GM18867 (cell line): ENCODE measurements around the gene CCDC141.

ENCODE experiments used
- ATAC-seq: cut with Tn5 transposase; IDR thresholded peaks from one replicate; pipeline ENCODE4 v1.9.1; 2021; ENCODE audit warnings: mild to moderate bottlenecking, moderate library complexity; ENCODE audit not compliant: unreplicated experiment

CCDC141 gene

DNA sequence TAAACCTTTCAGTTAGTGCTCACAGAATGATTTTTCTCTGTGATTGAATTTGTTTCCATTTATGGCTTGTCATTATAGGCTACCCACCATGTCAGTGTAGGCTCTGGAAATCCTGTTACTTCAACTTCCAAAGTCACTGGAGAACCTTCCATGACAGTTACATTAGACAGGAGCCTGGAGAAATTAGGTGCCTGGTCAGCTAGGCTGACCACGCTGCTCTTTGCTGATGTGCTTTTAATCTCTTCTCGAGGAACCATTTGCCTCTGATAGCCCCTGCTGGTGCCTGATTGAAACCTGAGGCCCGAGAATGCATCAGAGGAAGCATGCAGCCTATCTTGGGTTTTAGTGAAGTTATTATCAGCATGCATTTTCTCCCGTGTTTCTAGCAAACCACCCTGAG lies 213.1 kb downstream of the CCDC141 start:
- no peak for ATAC-seq

DNA sequence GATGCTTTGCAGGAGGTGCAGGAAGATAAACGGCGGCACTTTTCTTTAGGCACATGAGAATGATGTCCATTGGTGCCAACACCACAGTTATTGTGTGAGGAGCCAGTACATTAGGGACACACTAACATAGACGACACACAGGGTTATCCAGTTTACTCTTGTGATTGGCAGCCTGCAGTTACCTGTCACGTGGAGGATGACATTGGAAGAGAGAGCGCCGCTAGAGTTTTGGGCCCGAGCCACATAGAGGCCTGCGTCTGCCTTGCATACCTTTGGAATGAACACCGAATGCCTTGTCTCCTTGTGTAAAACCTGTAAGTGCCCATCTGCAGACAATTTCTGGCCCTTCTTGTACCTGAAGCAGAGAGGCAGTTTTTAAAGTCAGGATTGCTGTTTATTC lies 215.9 kb downstream of the CCDC141 start:
- no peak for ATAC-seq

DNA sequence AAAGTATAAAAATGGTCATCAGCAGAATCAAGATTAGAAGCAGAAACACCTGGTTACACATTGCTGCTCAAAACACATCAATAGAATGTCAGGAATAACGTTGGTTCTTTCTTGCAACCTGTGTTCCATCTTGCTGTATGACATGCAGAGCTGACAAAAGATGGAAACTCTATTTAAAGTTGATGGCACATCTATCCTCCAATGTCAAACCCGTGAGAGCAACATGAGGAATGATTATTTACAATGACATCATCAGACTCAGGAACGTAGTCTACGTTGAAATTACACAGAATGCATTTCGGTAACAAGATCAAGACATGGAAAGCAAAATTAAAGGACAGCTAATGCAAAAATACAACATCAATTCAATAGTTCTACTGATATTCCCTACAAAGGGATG lies 216.6 kb downstream of the CCDC141 start:
- no peak for ATAC-seq

DNA sequence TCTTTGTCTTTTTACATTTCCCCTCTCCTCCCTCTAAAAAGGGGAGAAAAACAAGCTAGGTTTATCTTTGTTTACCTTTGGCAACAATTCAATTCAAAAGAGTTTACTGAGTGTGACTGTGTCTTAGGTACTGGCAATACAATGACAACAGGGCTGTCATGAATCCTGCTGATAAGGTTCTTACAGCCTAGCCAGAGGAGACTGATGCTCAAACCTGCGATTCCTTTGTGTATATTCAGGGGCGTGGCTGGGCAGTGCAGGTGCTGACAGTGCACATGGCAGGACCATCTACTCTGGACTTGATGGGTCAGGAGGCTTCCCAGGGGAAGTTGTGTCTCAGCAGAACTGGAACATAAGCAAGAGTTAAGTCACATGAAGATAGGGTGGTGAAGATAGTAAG lies 219.5 kb downstream of the CCDC141 start:
- no peak for ATAC-seq

DNA sequence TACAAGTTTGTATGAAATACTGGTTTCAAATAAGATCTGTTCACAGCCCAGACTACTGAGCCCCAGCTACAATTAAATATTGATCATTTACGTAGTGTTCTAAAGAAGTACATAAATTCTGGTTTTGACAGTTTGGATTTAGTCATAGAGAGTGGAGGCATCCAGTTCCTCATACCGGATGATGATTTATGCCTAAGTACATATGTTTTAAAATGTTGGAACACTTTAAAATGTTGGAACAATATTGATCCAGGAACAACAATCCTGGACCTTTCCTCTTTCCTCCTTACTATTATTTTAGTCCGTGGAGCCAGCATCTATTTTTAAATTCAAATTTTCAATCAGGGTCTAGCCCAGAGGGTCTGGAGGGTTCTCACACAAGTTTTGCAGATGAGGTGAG lies 220.0 kb downstream of the CCDC141 start:
- ATAC-seq, result no peak

DNA sequence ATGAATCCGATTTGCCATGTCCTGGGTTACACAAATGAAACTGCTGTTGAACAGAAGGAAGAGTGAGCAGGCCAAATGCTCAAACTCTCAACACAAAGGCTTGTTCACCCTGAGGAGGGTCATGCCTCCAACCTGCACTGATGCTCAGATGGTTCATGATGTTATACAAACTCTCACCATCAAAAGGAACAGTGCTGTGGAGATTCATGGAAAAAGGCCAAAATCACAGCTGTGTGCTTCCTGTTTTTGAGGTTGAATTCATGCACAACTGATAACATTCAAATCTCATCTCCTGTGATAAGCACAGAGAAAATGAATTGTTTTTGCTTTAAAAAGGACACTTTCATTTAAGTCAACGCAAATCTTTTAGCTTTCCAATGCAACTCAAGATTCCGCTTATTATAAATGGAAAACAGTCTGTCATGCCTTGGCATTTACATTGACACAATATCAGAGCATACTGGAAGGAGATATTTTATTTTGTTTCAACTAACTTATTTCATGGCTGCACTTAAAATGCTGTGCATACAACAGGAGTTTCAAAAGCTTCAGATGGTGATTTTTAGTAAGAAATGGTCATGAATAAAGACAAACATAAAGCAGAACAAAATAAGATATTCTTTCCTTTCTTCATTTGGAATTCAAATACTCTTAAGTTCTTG lies 220.5 kb downstream of the CCDC141 start:
- ATAC-seq, result no peak

DNA sequence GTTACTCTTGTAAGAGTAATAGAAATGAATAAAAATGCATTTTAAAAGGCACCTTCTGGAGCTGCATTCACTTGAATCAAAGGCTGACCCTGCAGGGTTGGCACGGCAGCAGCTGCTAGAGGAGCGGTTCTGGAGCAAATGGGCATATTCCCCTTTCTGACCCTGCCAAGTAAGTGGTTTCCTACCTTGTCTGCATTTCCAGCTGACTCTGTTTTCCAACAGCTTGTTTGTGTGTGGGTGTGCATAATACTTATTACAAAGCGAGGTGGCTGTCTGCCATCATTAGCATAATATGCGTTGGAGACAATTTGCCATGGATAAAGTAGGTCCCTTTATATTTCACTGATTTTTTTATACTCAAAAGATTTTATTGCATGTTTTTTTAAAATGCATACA lies 221.5 kb downstream of the CCDC141 start:
- ATAC-seq, result no peak

DNA sequence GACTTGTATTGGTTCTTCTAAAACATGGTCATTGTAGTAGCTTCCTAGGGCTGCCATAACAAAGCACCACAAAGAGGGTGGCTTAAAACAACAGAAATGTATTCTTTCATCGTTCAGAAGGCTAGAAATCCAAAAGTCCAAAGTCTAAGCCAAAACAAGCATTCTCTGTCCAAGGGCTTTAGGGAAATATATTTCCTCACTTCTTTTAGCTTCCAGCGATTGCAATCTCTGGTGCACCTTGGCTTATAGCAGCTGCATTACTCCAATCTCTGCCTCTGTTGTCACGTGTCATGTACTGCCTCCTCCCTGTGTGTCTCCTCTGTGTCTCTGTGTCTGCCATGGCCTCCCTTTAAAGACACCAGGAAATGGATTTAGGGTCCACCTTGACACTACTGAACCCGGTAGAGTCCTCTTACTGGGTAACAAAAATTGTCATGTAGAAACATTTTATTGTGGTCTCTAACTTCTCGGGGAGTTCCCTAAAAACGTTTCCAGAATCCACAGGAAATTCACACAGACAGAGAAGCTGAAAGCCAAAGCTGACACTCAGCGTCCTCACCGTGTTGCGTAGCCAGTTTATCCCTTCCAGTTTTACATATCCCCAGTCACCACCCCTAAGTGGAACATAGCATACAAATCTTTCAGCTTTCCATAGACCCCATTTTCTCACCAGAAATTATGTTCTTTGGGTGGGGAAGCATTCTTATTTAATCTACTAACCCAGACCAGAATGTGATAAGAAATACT lies 222.0 kb downstream of the CCDC141 start:
- no peak for ATAC-seq

DNA sequence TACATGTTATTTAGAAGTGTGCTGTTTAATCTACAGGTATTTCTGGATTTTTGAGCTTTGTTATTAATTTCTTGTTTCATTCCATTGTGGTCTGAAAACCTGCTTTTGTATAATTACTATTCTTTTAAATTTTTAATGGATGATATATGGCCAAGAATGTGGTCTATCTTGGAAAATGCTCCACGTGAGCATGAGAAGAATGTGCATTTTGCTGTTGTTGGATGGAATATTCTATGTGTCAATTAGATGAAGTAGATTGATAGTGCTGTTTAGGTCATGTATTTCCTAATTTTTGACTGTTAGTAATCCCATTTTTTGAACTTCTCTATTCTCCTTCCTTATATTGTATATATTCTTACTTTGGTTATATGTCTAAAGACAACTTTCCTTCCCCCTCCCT lies 222.8 kb downstream of the CCDC141 start:
- no peak for ATAC-seq

DNA sequence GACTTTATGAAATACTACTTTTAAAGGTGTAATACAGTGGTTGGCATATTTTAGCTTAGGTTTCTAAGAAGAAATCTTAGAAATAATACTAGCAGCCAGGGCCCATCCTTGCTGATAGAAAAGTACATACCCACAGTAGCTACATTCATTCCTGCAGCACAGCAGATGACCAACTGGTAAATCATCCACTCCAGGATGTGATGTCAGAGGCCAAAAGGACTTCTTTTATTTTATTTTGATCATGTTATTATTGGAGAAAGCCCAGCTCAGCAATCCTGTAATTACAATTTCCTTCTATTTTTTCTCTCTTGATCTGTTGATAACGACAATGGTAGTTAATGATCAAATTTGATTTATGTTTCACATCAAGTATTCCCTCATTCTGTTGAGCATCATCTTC lies 224.8 kb downstream of the CCDC141 start:
- ATAC-seq, result no peak

DNA sequence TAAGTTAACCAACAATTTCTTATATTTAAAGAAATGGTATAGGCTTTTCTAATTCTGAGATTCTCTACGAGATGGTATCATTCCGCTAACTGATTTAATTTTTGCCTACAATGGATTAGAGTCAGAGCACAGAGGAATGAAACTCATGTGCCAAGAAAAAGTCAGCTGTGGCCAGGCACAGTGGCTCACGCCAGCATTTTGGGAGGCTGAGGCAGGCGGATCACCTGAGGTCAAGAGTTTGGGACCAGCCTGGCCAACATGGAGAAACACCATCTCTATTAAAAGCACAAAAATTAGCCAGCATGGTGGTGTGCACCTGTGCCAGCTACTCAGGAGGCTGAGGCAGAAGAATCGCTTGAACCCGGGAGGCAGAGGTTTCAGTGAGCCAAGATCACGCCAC lies 225.8 kb downstream of the CCDC141 start:
- no peak for ATAC-seq

DNA sequence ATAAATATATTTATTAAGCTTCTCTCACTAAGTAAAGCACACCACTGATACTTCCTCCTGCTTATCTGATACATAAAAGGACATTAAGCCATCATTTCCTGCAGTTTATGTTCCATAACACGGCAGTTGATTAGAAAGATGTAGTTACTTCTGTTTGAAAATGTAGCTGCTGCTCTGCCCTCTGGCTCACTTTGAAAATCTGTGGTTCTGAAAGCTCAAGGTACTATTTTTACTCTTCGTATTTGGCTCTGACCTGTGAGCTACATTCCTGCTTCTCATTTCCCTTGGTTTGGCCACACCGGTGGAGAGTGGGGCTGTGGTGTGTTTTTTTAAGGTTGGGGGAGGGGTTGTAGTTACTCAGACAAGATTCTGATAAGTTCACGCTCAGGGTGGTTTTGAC lies 229.9 kb downstream of the CCDC141 start:
- ATAC-seq, result peak; percentile 80

DNA sequence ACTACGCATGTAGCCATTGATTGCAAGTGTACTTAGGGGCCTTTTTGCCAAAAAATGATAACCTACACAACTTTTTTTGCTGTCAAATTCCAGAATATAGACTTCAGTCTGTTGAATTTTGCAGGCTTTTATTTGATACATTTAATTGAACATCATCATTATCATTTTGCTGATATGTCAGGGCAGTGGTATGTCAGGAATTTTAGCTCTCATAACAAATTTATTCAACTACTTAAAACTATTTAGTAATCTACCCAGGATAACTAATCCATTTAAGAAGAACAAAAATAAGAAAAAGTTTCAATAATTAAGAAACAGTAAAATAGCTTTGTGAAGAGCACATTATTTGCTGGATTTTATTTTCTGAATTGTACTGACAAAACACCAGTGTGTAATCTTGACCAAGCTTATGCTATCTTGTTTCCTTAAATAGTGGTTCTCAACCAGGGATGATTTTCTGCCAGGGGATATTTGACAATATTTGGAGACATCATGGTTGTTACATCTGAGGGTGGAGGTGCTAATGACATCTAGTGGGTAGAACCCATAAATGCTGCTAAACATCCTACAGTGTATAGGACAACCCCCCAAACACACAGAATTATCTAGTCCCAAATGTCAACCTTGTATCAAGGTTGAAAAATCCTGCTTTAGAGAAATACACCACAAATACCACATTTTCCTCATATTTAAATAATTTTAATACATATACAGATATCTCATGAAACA lies 230.6 kb downstream of the CCDC141 start:
- peak; percentile 17 for ATAC-seq

DNA sequence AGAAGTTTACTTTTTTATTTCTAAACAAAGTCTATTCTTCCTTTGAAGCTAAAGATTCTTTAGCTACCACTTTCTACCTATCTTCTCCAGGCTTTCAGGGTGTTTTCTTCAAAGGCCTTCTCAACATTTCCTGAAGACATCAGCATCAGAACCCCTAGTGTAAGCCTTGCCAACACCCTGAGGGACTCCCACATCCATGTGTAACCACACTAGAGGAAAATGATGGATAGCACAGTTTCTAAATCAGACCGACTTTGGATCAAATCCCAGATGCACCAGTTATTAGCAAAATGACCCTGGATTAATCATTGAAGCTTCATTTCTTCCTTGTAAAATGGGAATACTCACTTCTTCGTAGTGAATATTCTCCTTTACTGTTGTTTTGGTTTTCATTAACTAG lies 238.0 kb downstream of the CCDC141 start:
- ATAC-seq, result no peak

DNA sequence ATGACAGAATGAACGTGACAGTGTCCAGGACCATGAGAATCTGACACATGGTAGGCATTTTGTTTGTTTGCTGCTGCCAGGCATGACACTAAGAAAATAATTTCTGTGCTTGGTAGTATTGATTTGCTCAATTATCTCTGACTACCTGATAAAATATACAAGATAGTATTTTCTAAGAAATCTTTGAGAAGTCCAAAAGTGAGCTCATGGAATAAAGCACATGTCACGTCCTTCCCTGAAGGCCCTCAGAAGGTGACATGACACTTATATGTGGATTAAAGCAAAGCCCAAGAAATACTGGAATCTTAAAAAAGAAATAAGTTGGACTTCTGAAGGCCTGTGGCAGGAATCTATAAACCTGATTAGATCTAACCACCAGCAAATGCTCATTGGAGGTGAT lies 238.9 kb downstream of the CCDC141 start:
- ATAC-seq, result no peak

DNA sequence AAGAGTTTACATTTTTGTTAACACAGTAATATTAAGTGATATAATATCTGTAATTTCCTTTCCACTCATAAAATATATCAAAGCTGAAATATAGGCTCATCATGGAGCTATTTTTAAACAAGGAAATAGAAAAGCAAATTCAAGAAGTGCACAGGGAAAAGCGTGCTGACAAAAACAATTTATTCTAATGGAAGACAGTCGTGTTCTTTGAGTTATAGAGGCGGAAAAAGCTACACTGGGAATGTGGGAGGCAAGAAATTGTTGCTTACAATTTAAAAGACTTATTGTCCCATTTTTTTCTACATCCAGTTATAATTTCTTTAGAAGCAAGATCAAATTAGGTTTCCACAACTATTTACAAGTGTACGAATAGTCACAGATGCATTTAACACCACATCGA lies 239.5 kb downstream of the CCDC141 start:
- no peak for ATAC-seq

DNA sequence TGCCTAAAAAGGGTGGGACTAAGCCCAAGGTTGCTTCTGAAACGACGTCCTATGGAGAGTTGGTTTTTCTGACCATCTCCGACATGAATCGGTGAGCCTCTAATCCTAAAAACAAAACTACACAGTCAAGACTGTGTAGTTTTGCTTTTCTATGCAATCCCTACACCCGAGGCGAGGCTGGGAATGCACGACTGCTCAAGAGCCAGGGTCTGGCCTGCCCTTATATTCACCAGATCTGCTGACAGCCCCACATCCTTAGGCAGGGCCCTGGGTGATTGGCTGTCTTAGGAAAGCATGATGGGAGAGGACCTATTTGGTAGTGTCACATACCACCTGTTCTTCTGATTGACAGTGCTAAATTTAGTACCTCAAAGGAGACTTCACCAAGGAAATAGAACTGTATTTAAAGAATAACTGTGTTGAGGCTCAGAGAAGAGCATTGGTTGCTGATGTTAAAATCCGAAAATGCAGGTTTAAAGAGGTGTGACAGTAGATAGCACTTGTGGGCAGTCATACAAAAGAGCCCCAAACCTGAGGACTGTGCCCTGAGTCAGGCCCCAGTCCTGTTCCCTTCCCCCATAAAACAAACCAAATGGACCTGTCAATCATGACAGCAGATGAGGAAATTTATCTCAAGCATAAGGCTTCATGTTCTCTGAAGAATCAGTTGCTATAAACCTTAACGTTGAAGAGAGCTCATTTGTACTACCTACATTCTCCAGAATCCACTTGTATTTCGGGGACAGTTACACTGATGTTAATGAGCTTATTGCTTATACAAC lies 242.5 kb downstream of the CCDC141 start, which contains the start of gene TTN:
Gene TTN, minus strand, starts transcription at position 197 of the 782 bp plus-strand sequence. CDS start 2,781 bp downstream, outside the sequence.
- no peak for ATAC-seq

DNA sequence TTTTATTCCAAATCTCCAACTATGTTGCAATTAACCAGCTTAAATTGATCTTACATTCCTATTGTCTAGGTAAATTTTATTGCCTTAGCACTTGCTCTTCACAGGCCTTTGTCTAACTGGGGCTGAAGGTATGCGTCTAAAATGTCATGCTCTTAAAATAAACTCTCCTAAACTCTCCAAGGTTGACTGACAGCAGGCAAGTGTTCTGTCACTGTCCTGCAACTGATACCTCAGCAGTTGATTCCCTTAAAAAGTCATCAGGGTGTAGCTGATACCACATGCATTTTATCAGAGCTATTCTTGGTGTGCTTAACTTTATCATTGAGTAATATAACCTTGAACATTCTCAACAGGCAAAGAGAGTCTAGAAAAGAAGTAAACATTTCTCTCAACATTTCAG lies 243.4 kb downstream of the CCDC141 start:
- no peak for ATAC-seq

DNA sequence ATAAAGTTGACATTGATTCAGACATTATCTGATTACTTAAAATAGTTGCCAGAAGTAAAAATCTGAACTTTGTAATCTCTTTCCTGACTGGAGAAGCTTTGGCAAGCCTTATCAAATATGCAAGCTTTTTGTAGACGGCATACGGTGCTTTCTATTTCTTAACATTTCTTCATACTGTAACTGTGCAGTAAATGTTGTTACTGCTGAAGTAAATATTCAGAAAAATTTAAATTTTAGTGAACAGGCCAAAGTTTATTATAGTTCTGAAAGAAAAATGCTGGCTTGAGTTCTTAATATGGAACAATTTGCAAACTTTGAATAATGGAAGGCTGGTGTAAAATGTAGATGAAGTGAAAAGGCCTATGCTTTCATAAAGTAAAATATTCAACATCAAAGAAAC lies 244.5 kb downstream of the CCDC141 start:
- no peak for ATAC-seq

DNA sequence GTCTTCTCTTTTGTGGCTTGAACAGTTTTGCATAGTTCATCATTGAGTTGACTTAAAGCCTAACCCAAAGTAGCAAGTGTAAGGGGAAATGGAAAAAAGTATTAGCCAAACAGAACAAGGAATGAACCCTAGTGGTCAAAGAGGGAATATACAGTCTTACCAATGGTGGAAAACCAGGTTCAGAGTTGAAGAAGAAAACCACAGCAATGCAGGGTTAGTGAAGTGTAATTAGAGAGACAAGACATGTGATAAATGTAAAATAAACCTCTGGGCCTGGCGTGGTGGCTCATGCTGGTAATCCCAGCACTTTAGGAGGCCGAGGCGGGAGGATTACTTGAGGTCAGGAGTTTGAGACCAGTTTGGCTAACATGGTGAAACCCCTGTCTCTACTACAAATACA lies 245.1 kb downstream of the CCDC141 start:
- peak; percentile 92 for ATAC-seq

DNA sequence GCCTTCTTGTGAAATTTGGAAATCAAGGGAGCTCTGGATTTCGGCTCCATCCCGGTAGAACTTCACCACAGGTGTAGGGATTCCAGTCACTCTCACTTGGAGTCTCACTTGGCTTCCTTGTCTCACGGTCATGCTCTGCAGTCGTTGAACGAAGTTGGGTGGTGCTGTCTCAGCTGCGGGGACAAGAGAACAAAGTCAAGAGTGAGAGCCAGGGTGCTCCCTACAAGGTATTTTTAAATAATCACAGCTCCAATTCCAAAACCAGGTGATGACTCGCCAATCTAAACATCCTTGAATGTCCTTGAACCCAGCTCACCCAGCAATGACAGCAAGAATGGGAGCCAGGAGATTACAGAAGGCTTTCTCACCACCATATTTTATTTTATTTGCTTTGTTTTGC lies 249.4 kb downstream of the CCDC141 start:
- ATAC-seq, result no peak
